HG02943 (cell line): ENCODE data around the gene NUMB.

Source experiments
- ATAC-seq: cut with Tn5 transposase; IDR thresholded peaks from one replicate; pipeline ENCODE4 v1.9.1; 2021; ENCODE audit warnings: mild to moderate bottlenecking, low read depth, moderate library complexity; ENCODE audit not compliant: unreplicated experiment

Gene NUMB

DNA sequence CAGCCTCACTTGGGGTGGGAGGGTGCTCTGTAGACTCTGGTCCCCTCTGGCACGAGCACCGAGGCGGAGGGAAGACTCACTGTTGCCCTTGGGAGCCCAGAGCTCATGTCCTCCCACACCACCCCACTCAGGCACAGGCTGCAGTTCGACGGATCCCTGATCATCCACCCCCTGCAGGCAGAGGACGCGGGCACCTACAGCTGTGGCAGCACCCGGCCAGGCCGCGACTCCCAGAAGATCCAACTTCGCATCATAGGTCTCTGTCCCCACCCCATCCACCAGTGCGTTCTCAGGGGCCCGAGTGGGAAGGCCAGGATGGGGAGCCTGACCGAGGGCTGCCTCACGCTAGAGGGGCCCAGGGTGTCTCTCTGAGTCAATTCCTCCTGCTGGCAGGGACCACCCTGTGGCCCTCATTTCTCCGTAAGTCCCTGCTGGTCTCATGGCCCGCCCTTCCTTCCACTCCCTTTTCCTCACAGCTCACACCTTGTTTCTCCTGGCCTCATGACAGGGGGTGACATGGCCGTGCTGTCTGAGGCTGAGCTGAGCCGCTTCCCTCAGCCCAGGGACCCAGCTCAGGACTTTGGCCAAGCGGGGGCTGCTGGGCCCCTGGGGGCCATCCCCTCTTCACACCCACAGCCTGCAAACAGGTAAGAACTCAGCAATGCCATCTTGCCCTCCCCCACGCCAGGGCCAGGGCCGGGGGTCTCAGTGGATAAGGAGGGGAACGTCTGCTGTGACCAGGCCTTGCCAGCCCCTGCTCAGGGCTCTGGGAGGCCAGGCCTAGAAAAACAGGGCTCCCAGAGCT is 194.1 kb downstream of the NUMB start:
- ATAC-seq: no peak

DNA sequence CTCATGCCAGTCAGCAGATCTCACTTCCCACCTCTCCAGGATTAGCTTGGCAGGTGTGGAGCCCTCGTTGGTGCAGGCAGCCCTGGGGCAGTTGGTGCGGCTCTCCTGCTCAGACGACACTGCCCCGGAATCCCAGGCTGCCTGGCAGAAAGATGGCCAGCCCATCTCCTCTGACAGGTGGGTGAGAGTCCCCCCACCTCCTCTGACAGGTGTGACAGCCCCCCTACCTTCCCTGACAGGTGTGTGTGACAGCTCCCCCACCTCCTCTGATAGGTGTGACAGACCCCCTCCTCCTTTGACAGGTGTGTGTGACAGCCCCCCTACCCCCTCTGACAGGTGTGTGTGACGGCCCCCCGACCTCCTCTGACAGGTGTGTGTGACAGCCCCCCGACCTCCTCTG is 194.7 kb downstream of the NUMB start:
- ATAC-seq: no peak

DNA sequence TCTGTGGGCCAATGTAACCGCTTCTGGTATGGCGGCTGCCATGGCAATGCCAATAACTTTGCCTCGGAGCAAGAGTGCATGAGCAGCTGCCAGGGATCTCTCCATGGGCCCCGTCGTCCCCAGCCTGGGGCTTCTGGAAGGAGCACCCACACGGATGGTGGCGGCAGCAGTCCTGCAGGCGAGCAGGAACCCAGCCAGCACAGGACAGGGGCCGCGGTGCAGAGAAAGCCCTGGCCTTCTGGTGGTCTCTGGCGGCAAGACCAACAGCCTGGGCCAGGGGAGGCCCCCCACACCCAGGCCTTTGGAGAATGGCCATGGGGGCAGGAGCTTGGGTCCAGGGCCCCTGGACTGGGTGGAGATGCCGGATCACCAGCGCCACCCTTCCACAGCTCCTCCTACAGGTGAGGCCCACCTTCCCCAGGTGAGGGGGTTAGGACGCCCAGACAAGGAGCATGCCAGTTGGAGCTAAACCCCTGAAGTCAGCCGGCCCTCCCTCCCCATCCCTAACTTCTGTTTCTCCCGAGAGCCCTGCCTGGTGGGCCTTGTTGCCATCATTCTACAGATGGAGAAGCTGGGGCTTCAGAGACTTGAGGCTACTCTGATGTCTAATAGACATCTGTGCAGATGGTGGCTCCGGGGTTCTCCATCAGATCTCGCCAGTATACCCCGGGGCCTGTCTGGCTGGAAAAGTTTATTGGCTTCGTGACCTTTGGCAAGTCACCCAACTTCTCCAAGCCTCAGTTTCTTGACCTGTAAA is 195.7 kb downstream of the NUMB start:
- ATAC-seq: no peak

DNA sequence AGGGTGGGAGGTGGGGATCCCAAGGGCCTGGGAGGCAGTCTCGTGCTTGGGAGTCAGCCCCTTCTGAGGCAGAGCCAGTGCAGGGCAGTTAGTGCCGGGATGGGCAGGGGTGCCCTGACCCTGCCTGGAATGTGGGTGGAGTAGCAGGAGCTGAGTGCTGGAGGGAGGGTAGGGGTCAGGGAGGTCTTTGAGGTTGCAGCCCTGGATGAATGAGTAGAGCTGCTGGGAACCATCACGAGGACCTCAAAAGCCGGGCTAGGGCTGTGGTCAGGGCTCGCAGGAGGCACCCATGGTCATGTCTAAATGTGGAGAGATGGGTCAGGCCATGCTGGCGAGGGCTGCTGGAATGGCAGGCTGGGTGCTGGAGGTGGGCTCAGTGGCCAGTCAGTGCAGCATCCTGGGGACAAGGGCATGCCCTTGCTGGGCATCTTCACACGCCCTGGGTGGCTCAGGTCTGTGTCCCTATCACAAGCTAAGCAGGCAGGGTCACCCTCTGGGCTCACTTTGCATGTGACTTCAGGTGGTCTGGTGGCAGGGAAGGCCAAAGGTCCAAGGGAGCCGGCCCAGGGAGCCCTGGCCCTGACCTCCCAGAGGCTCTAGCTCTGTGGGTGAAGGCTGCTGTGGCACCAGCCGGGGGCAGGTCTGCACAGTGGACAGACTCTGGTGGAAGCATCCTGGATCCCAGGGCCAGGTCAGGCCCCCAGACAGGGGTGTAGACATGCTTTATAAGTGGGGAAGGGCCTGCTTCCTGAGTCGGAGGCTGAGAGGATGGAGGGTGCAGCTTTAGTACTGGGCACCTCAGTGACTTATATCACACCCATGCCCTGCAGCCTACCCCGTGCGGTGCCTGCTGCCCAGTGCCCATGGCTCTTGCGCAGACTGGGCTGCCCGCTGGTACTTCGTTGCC is 196.6 kb downstream of the NUMB start:
- no peak for ATAC-seq

DNA sequence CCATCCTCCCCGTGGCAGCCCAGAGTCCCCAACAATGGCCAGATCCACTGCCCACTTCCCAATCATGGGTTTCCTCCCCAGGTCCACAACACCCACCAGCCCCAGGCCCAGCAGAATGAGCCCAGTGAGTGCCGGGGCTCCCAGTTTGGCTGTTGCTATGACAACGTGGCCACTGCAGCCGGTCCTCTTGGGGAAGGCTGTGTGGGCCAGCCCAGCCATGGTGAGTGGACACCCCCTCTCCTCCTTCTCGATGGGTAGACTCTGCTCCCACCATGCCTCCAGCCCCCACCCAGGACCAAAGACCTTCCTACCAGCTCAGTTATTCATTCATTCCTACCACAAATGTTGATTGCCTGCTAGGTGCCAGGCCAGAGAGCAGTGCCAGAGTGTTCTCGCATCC is 197.3 kb downstream of the NUMB start:
- no peak for ATAC-seq

DNA sequence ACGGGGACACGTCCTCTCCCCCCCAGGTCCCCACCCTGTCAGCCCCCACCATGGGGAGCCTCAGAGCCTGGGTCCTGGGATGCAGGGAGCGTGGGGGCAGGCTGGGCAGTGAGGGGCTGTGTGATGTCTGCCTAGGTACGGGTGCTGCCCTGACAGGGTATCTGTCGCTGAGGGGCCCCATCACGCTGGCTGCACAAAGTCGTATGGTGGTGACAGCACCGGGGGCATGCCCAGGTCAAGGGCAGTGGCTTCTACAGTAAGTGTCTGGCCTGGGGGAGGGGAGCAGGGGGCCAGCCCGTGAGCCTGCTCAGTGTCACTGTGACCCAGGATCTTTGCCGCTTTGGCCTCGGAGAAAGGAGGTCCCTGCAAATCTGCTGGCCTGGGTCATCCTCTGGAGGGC is 197.8 kb downstream of the NUMB start:
- ATAC-seq: no peak

DNA sequence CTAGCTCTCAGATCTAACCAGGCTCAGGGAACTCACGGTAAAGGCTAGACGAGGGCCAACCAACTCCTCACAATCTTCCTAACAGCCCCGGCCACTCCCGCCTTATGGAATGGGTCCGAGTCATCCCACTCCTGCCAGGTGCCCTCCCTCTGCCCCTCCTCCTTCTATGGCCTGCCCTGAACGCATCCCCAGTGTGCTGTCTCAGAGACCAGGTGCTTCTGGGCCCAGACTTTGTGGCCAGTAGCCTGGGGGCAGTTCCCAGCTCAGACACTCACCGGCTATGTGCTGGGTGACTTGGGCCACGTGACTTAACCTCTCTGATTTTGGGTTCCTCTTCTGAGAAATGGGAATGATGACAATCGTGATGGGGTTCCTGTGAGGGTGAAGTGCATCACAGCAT is 198.5 kb downstream of the NUMB start:
- no peak for ATAC-seq

DNA sequence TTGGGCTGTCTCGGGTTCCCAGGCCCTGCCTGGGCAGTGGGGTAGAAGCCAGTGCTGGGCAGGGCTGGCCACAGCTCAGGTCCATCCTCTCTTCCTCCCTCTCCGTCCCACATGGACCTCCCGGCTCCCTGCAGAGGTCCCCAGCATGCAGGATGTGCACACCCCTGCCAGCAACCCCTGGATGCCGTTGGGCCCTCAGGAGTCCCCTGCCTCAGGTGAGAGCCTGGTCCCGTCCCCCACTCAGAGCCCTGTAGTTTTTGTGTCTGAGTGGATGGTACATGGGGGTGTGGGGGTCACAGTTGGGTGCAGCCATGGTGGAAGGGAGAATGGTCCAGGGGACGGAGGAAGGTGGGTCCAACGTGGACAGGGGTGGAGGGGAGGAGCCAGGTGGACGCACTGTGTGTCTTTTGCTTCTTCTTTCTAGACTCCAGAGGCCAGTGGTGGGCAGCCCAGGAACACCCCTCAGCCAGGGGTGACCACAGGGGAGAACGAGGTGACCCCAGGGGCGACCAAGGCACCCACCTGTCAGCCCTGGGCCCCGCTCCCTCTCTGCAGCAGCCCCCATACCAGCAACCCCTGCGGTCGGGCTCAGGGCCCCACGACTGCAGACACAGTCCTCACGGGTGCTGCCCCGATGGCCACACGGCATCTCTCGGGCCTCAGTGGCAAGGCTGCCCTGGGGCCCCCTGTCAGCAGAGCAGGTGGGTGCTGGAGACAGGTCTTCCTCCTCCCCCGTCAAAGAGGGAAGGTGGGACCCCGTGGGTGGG is 199.3 kb downstream of the NUMB start:
- no peak for ATAC-seq

DNA sequence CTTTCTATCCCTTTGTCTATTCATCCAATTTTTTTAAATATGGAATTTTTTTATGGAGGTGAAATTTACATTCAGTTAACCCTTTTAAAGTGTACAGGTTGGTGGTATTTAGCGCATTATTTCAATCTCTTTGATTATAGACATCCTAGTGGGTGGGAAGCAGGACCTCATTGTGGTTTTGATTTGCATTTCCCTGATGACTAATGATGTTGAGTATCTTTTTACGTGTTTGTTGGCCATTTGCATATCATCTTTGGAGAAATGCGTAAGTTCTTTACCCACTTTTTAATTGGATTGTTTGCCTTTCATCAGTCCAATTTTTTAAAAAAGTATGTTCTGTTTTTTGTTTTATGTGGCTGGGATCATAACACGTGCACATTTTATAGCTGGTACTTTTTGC is 200.3 kb downstream of the NUMB start:
- no peak for ATAC-seq

DNA sequence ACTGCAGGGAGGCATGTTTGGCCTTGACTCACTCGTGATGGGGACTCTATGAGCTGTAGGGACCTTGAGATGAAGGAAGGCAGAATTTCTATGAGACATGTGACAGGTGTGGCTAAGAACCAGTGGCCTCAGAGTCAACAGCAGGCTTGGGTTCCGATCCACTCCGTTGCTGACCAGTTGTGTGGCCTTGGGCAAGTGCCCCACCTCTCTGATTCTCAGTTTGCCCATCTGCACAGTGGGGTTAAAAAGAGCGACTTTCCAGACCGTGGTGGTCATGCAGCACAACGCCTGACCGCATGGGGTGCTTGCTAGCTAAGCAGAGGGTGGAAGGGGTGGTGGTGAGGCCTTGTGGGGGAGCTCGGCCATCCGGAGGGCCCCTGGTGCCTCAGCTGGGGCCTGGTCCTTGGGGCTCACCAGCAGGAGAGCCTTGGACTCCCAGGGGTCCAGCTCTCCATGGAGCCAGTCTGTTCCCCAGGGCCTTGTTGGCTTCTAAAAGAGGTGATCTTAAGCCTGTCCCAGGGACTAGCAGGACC is 202.6 kb downstream of the NUMB start:
- no peak for ATAC-seq

DNA sequence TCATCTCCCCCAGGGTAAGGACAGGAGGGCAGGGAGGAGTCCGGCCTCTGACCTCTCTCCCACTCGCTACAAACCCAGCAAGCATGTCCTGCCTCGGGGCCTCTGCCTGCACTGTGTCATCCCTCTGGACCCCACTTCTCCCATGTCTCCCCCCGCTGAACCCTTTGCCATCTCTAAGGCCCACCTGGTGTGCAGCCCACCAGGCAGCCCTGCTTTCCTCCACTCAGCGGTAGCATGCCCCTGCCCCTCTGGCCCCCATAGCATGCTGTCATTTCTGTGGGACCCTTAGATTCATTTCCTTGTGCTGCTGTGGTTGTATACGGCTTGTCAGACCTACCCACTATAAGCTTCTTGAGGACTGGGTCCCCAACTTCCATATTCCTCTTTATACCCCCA is 203.3 kb downstream of the NUMB start:
- ATAC-seq: no peak

DNA sequence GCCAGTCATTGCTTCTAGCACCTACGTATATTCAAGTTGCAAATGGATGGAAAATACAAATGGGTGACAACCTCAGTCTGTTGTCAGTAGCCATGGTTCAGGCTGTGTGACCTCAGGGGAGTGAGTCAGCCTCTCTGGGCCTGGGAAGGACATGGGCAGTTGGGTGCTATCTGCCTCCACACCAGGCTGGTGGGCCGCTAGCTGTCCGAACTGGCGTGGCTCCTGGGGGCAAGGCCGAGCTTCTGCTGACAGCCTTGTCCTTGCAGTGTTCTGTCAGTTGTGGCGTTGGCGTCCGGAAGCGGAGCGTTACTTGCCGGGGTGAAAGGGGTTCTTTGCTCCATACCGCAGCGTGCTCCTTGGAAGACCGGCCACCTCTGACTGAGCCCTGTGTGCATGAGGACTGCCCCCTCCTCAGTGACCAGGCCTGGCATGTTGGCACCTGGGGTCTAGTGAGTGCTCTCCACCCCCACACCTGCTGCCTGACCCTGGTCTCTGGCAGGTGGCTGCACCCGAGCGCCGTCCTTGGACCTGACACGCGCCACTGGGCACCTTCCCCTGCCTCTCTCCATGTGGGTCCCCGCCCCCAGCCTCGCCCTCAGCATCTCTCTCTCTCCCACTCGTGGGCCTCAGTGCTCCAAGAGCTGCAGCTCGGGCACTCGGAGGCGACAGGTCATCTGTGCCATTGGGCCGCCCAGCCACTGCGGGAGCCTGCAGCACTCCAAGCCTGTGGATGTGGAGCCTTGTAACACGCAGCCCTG is 203.9 kb downstream of the NUMB start:
- no peak for ATAC-seq

DNA sequence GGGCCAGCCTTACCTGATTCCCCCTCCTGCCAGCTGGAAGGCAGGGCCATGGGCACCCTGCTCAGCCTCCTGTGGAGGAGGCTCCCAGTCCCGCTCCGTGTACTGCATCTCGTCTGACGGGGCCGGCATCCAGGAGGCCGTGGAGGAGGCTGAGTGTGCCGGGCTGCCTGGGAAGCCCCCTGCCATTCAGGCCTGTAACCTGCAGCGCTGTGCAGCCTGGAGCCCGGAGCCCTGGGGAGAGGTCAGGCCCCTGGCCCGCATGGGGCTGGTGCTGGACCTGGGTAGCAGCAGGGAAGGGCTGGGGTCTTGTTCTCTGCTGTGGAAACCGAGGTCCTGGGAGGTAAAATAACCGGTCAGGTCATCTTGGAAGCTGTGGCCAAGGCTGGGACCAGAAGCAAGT is 204.6 kb downstream of the NUMB start:
- ATAC-seq: no peak

DNA sequence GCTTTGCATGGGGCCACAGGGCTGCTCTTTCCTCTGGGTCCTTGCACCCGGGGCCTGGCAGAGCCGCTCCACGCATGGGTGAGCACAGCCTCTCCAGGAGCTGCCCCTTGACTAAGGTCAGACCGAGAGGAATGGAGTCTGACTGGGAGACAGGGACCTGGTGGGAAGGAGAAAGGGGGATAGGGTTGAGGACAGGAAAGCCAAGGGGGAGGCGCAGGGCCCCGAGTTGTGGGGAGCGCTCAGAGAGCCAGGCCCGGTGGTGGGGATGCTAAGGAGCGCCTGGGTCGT is 205.1 kb downstream of the NUMB start:
- ATAC-seq: no peak

DNA sequence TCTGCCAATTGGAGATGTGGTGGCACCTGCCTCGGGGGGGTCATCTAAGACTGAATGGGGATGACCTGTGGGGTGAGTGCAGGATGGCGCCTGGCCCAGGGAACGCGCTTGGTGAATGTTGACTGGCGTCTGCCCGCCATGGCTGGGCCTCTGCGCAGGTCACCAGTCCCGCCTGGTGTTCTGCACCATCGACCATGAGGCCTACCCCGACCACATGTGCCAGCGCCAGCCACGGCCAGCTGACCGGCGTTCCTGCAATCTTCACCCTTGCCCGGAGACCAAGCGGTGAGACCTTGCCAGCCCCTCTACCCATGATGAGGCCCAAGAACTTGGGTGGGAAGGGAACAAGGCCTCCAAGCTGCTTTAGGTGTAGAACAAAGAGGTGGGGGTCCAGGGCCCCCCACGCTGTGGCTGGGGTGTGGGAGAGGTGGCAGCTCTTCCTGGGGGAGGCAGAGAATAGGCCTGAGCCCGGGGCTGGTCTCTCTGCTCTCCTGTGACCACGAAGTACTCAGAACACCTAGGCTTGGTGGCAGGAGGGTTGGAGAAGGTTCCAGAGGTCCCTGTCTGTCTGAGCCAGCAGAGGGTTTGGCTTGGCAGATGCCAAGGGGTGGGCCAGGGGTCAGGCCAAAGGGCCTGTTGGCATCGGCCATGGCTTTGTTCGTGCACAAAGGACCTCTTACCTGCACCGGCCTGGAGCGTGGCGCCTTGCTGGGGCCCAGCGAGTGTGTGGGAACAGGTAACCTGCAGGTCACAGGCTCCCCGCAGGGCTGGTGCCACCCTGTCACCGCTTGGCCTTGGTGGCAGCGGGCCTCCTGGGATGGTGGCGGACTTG is 205.6 kb downstream of the NUMB start:
- ATAC-seq: no peak

DNA sequence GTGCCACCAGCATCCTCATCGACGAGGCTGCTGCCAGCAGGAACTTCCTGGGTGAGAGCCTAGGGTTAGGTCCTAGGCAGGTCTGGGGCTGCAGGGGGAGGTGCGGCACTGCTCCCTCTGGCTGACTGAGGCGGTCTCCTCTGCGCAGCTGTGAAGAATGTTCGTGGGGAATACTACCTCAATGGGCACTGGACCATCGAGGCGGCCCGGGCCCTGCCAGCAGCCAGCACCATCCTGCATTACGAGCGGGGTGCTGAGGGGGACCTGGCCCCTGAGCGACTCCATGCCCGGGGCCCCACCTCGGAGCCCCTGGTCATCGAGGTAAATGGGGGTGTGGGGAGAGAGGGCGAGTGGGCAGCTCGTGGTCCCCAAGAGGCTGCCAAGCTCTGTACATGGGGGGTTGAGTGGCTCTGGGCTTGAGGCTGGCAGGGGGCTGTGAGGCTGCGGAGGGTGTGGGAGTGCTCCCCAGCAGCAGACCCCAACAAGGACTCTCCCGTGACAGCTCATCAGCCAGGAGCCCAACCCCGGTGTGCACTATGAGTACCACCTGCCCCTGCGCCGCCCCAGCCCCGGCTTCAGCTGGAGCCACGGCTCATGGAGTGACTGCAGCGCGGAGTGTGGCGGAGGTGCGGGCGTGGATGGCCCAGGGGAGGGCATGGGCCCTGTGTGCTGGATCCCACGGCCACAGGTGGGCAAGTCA is 206.7 kb downstream of the NUMB start:
- no peak for ATAC-seq

DNA sequence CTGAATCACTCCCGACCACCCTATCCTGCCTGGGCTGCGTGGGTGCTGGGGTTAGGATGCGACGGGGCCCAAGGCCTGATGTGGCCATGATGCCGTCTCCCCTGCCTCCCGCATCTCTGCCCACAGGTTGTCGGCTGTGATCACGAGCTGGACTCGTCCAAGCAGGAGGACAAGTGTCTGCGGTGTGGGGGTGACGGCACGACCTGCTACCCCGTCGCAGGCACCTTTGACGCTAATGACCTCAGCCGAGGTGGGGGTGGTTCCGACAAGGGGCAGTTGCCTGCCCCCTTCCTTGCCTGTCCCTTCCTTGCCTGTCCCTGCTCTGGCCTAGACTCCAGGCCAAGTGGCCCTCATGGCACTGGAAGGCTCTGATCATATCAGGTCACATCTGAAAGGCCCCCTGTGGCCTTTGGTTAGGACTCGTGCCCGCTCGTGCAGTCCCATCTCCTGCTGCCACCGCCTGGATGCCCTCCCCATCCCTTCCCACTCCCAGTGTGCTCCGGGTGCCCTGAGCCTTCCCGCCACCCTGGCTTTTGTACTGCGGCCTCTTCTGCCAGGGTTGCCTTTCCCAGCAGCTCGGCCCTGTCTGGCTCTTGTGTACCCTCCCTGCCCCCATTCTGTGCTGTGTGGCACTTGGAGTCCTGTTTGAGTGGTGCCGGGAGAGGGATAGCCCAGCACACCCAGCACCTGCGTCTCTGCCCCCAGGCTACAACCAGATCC is 207.4 kb downstream of the NUMB start:
- no peak for ATAC-seq

DNA sequence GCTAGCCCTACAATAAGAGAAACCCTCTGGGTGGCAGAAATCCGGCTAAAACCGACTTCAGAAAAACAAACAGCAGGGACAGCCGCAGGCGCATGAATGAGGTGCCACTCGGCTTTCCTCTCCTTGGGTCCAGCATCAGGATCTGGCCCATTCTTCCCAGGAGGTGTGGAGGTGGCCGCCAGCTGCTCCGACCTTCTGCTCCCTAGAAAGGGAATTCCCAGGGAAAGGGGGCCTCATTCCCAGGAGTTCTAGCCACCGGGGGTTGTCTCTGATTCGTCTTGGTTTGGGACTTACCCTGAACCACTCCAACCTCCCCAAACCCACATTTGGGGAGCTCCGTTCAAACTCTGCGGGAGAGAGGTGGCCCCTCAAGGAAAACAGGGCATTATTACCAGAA is 208.0 kb downstream of the NUMB start:
- no peak for ATAC-seq
